NB4 (cell line): ENCODE measurements around the gene HOXB1.

ENCODE experiments used
- POLR2A ChIP-seq: IDR thresholded peaks from 2 replicates; pipeline ENCODE4 v1.6.1; 2011; ENCODE audit warnings: mild to moderate bottlenecking; ENCODE audit not compliant: insufficient read length; ENCODE audit errors: extremely low read depth
- TF ChIP-seq, protein P1 (sequence below): IDR thresholded peaks from one replicate; pipeline ENCODE4 v1.5.1; 2012; ENCODE audit warnings: low read depth, low read length
- TF ChIP-seq, protein P2 (sequence below): IDR thresholded peaks from 2 replicates; pipeline ENCODE4 v1.6.1; 2011; ENCODE audit warnings: low read depth, low read length

DNA sequence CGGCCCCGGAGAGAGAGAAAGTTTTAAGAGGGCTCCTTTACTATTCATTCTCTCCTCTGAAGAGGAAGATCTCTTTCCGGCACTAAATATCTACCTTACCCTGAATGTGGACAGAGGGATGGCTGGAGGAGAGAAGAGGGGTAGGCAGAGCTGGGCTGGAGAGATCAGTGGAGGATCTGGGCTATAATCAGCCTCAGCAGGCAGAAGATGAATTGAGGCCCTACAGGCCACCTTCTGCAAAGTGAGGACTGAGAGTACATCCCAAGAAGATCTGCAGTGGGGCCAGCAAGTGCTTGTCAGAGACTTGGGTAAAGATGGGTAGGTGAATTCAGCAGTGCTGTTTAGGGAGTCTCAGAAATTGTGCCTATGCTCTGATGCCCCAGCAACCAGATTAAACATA, 6.5 kb upstream of the HOXB1 start:
- TF ChIP-seq, protein P1, sequence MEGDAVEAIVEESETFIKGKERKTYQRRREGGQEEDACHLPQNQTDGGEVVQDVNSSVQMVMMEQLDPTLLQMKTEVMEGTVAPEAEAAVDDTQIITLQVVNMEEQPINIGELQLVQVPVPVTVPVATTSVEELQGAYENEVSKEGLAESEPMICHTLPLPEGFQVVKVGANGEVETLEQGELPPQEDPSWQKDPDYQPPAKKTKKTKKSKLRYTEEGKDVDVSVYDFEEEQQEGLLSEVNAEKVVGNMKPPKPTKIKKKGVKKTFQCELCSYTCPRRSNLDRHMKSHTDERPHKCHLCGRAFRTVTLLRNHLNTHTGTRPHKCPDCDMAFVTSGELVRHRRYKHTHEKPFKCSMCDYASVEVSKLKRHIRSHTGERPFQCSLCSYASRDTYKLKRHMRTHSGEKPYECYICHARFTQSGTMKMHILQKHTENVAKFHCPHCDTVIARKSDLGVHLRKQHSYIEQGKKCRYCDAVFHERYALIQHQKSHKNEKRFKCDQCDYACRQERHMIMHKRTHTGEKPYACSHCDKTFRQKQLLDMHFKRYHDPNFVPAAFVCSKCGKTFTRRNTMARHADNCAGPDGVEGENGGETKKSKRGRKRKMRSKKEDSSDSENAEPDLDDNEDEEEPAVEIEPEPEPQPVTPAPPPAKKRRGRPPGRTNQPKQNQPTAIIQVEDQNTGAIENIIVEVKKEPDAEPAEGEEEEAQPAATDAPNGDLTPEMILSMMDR = no peak
- TF ChIP-seq, protein P2, sequence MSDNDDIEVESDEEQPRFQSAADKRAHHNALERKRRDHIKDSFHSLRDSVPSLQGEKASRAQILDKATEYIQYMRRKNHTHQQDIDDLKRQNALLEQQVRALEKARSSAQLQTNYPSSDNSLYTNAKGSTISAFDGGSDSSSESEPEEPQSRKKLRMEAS = no peak
- no peak for TF ChIP-seq POLR2A
